HEK293 (cell line): ENCODE results near the gene ZNF792.
"Not testable (repeated sequence)": the region's sequence is repeated elsewhere in the genome, so short reads cannot be mapped to it uniquely, and the experiment has no call there.

Experiments used
- CTCF ChIA-PET: fragments of 350-600 bp; formaldehyde crosslinking; extraction: SDS; loops from one replicate; lab custom pipeline; 2021; ENCODE audit warnings: antibody characterized with exemption; lab: Yijun Ruan, JAX
- POLR2A ChIA-PET: fragments of 300-600 bp; formaldehyde crosslinking; extraction: SDS; loops from one replicate; lab custom pipeline; 2020; ENCODE audit warnings: antibody characterized with exemption, inconsistent platforms; lab: Yijun Ruan, JAX
- H3K27ac ChIP-seq: fragments of 200-500 bp; sonication (Bioruptor generic); 2 replicates; pipeline ENCODE4 v1.5.1; 2014; ENCODE audit warnings: low read depth, low read length, control low read depth, inconsistent platforms; ENCODE audit errors: extremely low read depth
- H3K36me3 ChIP-seq, 2 experiments: fragments of 200-500 bp in 1 of 2; sonication (Bioruptor generic) in 1 of 2; 1 replicate in 1 of 2; 2 replicates in 1 of 2; pipeline ENCODE4 v1.5.1; 2014 to 2017; ENCODE audit warnings: inconsistent platforms in 2 of 2, low read length in 2 of 2; ENCODE audit not compliant: control insufficient read depth in 2 of 2, insufficient read depth in 1 of 2
- H3K4me1 ChIP-seq: fragments of 200-500 bp; sonication (Bioruptor generic); 2 replicates; pipeline ENCODE4 v1.5.1; 2014; ENCODE audit warnings: mild to moderate bottlenecking, low read length, inconsistent platforms; ENCODE audit not compliant: control insufficient read depth, insufficient read depth
- H3K4me3 ChIP-seq: 2 replicates; pipeline ENCODE4 v1.5.1; 2011; ENCODE audit warnings: low read depth, mild to moderate bottlenecking, control low read depth, low read length, moderate library complexity
- H3K9me3 ChIP-seq: fragments of 200-500 bp; sonication (Bioruptor generic); 2 replicates; pipeline ENCODE4 v1.5.1; 2014; ENCODE audit warnings: low read depth, low read length, inconsistent platforms; ENCODE audit not compliant: control insufficient read depth, insufficient read depth
- BCL11A ChIP-seq: fragments of 450-650 bp; formaldehyde crosslinking; IDR thresholded peaks from 2 replicates; pipeline ENCODE4 v1.5.1; 2016; ENCODE audit warnings: low read depth, missing biosample characterization, missing genetic modification characterization
- CTCF ChIP-seq: fragments of 450-650 bp; formaldehyde crosslinking; IDR thresholded peaks from 2 replicates; pipeline ENCODE4 v1.5.1; 2016; ENCODE audit warnings: missing biosample characterization, missing genetic modification characterization
- GLI2 ChIP-seq: fragments of 450-650 bp; formaldehyde crosslinking; IDR thresholded peaks from 2 replicates; pipeline ENCODE4; 2017; ENCODE audit warnings: missing biosample characterization, missing genetic modification characterization, low read depth, borderline replicate concordance
- GLIS2 ChIP-seq: fragments of 450-650 bp; formaldehyde crosslinking; IDR thresholded peaks from 2 replicates; pipeline ENCODE4 v1.5.1; 2016; ENCODE audit warnings: missing biosample characterization, missing genetic modification characterization
- HOXA7 ChIP-seq: sonication (generic); formaldehyde crosslinking; IDR thresholded peaks from 2 replicates; pipeline ENCODE4 v1.8.1; 2022; ENCODE audit warnings: missing genetic modification reagents, borderline replicate concordance
- MZF1 ChIP-seq: fragments of 450-650 bp; formaldehyde crosslinking; IDR thresholded peaks from 2 replicates; pipeline ENCODE4 v1.5.1; 2017; ENCODE audit warnings: missing biosample characterization, missing genetic modification characterization, borderline replicate concordance
- SETDB1 ChIP-seq: IDR thresholded peaks from one replicate; pipeline ENCODE4 v1.6.1; 2017; ENCODE audit warnings: mild to moderate bottlenecking, low read length, moderate library complexity, mixed read lengths; ENCODE audit not compliant: insufficient read length
- ZIC2 ChIP-seq: fragments of 450-650 bp; formaldehyde crosslinking; IDR thresholded peaks from 2 replicates; pipeline ENCODE4 v1.5.1; 2016; ENCODE audit warnings: missing biosample characterization, missing genetic modification characterization
- ZNF121 ChIP-seq: fragments of 450-650 bp; formaldehyde crosslinking; IDR thresholded peaks from 2 replicates; pipeline ENCODE4 v1.5.1; 2016; ENCODE audit warnings: missing biosample characterization, missing genetic modification characterization
- ZNF362 ChIP-seq: fragments of 450-650 bp; formaldehyde crosslinking; IDR thresholded peaks from 2 replicates; pipeline ENCODE4 v1.5.1; 2016; ENCODE audit warnings: missing biosample characterization, missing genetic modification characterization
- ZNF423 ChIP-seq: fragments of 450-650 bp; formaldehyde crosslinking; IDR thresholded peaks from 2 replicates; pipeline ENCODE4 v1.5.1; 2016; ENCODE audit warnings: missing biosample characterization, missing genetic modification characterization
- ZNF513 ChIP-seq: fragments of 450-650 bp; IDR thresholded peaks from 2 replicates; pipeline ENCODE4 v1.5.1; 2018; ENCODE audit warnings: missing biosample characterization, missing genetic modification characterization
- ZNF514 ChIP-seq: fragments of 450-650 bp; formaldehyde crosslinking; IDR thresholded peaks from 2 replicates; pipeline ENCODE4 v1.5.1; 2016; ENCODE audit warnings: missing biosample characterization, missing genetic modification characterization
- ZNF544 ChIP-seq: fragments of 450-650 bp; formaldehyde crosslinking; IDR thresholded peaks from 2 replicates; pipeline ENCODE4 v1.5.0; 2017; ENCODE audit warnings: missing biosample characterization, missing genetic modification characterization
- ZNF571 ChIP-seq: fragments of 450-650 bp; formaldehyde crosslinking; IDR thresholded peaks from 2 replicates; pipeline ENCODE4 v1.5.0; 2017; ENCODE audit warnings: missing biosample characterization, missing genetic modification characterization
- ZNF664 ChIP-seq: fragments of 450-650 bp; formaldehyde crosslinking; IDR thresholded peaks from 2 replicates; pipeline ENCODE4 v1.5.1; 2016; ENCODE audit warnings: missing biosample characterization, missing genetic modification characterization
- ZNF776 ChIP-seq: fragments of 450-650 bp; formaldehyde crosslinking; IDR thresholded peaks from 2 replicates; pipeline ENCODE4 v1.5.0; 2017; ENCODE audit warnings: missing biosample characterization, missing genetic modification characterization, borderline replicate concordance
- ZNF843 ChIP-seq: fragments of 450-650 bp; formaldehyde crosslinking; IDR thresholded peaks from 2 replicates; pipeline ENCODE4 v1.5.1; 2016; ENCODE audit warnings: missing biosample characterization, missing genetic modification characterization
- TF ChIP-seq, protein P1 (sequence below): fragments of 450-650 bp; formaldehyde crosslinking; IDR thresholded peaks from 2 replicates; pipeline ENCODE4 v1.5.1; 2016; ENCODE audit warnings: missing biosample characterization, missing genetic modification characterization

ZNF792 gene

GRCh38 chr19:34995551-34995950 lies 31.5 kb upstream of the ZNF792 start:
- Histone ChIP-seq H3K4me3 (no peak overlapping the region), H3K27ac (no peak overlapping the region), H3K9me3 (peaks cover 4% of the 10 kb centered on the region; the same call in 1 of the 2 replicates), H3K4me1 (peaks cover 17% of the 10 kb centered on the region), H3K36me3 (no peaks in the 10 kb centered on the region; a peak in 1 of 3 replicates)
- POLR2A ChIA-PET, result interaction anchor here (0.6 to 1.2 kb wide), 2 partner anchors 8 to 11 kb away, joined by 3 to 4 read pairs; no protein-coding TSS in a partner anchor
- peak; percentile 36; the same call in 1 of the 2 replicates for TF ChIP-seq ZNF121
- TF ChIP-seq ZIC2 (tag by site-specific recombination), result no peak
- CTCF ChIA-PET, result interaction anchor here (1.1 to 2.3 kb wide), 4 partner anchors 10 to 49 kb away, joined by 3 to 12 read pairs (median 4); no protein-coding TSS in a partner anchor

DNA sequence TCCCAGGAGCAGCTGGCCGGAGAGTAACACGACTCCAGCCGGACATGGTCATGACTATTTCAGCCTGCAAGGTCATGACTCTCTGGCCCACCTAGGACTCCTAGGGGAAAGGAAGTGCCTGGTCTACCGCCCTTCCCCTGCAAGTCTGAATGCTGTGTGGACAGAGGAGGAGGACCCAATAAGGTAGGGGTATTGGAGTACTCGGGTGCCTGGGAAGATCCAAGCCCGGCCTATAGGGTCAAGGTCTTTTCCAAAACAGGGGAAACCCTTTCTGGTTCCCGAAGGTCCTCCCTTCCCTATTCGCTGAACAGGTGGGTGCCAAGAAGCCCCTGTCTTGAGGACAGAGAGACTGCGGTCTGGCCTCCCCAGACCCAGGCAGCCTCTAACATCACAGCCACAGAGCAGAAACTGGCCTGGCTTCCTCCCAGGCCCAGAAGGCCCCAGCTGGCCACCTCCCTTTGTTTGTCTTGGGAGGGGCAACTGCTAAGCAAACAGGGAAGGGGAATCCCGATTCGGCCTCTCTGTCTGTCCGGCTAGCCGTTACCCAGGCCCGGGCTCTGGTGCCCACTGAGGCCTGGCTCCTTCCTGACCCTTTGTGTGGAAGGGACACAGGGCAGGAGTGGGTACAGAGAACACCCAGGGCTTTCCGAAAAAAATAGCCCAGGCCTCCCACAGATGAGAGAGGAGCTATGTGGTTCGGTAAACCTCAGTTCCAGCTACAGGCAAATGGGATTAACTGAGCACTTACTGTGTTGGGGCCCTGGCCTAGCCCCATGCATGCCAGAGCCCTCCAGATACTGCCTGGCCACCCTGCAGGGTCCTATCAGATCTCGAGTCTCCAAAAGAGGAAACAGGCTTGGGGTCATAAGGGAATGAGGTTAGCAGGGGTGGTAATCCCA lies 30.9 kb upstream of the ZNF792 start:
- Histone ChIP-seq H3K36me3 (no peaks in the 10 kb centered on the region; a peak in 1 of 3 replicates), H3K9me3 (peaks cover 4% of the 10 kb centered on the region; the same call in 1 of the 2 replicates), H3K4me3 (no peak overlapping the region), H3K27ac (no peak overlapping the region), H3K4me1 (peaks cover 17% of the 10 kb centered on the region)
- CTCF ChIA-PET, result interaction anchor here (0.6 to 3.0 kb wide), 6 partner anchors 9 to 49 kb away, joined by 3 to 18 read pairs (median 4); no protein-coding TSS in a partner anchor
- POLR2A ChIA-PET, result interaction anchor here (0.6 to 1.2 kb wide), 3 partner anchors 9 to 31 kb away, joined by 3 to 4 read pairs (median 3); no protein-coding TSS in a partner anchor
- TF ChIP-seq ZNF664 (tag by site-specific recombination) (peak; percentile 54; the same call in 1 of the 2 replicates), SETDB1 (peak; percentile 46), GLI2 (tag by site-specific recombination) (no peak), ZNF362 (0 out of 2 replicates have a peak, but pooled peaks have one; percentile 38), ZNF776 (tag by site-specific recombination) (no peak)
- TF ChIP-seq, protein P1, sequence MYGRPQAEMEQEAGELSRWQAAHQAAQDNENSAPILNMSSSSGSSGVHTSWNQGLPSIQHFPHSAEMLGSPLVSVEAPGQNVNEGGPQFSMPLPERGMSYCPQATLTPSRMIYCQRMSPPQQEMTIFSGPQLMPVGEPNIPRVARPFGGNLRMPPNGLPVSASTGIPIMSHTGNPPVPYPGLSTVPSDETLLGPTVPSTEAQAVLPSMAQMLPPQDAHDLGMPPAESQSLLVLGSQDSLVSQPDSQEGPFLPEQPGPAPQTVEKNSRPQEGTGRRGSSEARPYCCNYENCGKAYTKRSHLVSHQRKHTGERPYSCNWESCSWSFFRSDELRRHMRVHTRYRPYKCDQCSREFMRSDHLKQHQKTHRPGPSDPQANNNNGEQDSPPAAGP, result no peak

- Histone ChIP-seq H3K4me1 (peaks cover 11% of the 10 kb centered on the region), H3K9me3 (peaks cover 4% of the 10 kb centered on the region; the same call in 1 of the 2 replicates), H3K36me3 (no peaks in the 10 kb centered on the region; a peak in 1 of 3 replicates), H3K27ac (peak overlapping the region; percentile 31; the same call in 1 of the 2 replicates), H3K4me3 (no peak overlapping the region)
- TF ChIP-seq ZNF514 (tag by site-specific recombination), result no peak
- no peak for TF ChIP-seq ZNF423 (tag by site-specific recombination)
- TF ChIP-seq ZNF571, result no peak
- TF ChIP-seq MZF1 (tag by site-specific recombination), result no peak
- no peak for TF ChIP-seq BCL11A (tag by site-specific recombination)
- TF ChIP-seq CTCF (tag by site-specific recombination), result no peak
- TF ChIP-seq ZNF513 (tag by site-specific recombination), result no peak
- no peak for TF ChIP-seq ZNF544 (tag by site-specific recombination)
- TF ChIP-seq HOXA7 (CRISPR knock-in tag), result no peak
- TF ChIP-seq GLIS2, result no peak
- no peak for TF ChIP-seq ZNF843 (tag by site-specific recombination)
- ChIA-PET CTCF (interaction anchor here (0.6 to 3.0 kb wide), 2 partner anchors 19 to 21 kb away, joined by 4 to 18 read pairs; no protein-coding TSS in a partner anchor), POLR2A (no interaction called here)
Measured at GRCh38 chr19:34994286-34994642, 30.2 kb upstream of the ZNF792 start.

GRCh38 chr19:34992582-34992981 lies 28.6 kb upstream of the ZNF792 start:
- H3K36me3 ChIP-seq, H3K4me1 ChIP-seq, H3K9me3 ChIP-seq, POLR2A ChIA-PET, H3K27ac ChIP-seq, H3K4me3 ChIP-seq: not testable (repeated sequence)
- CTCF ChIA-PET, result interaction anchor here (0.7 to 3.0 kb wide), 3 partner anchors 19 to 52 kb away, joined by 3 to 18 read pairs (median 6); no protein-coding TSS in a partner anchor
